ENCODE data around the gene SFTPA1. TPM values are rescaled to one million over a fixed set of nuclear protein-coding genes. Genes with fewer than 3 reads are reported as not detected.

SFTPA1 gene
- total and polyA plus RNA-seq, 9 of the 15 experiments (the other 6 are each of a cell fraction or from before 2014, with no cell fraction given) = 0.04 to 3.5 (median 0.08) TPM; not detected in 5

- no peaks in the 10 kb centered on the region for H3K9me1 ChIP-seq (ENCODE audit: control insufficient read depth, insufficient read depth, low read length)
- H2AFZ ChIP-seq (ENCODE audit: low read depth, low read length) = no peak overlapping the region
- intact Hi-C loops (cut with micrococcal nuclease) = no loop called here
- H3K9me3 ChIP-seq (replicated peaks; ENCODE audit: control insufficient read depth, insufficient read depth, low read depth, low read length) = 0 out of 2 replicates have a peak, but pooled peaks cover 2% of the 10 kb centered on the region
- H3K36me3 ChIP-seq (ENCODE audit: control insufficient read depth, insufficient read depth, low read length) = no peaks in the 10 kb centered on the region
- no peak for FAIRE-seq
- no peak overlapping the region for H3K9ac ChIP-seq (ENCODE audit: insufficient read depth in 1 of 2, low read depth in 2 of 2, low read length in 2 of 2)
- H3K4me1 ChIP-seq (replicated peaks in 1 of 2; ENCODE audit: control insufficient read depth in 2 of 2, insufficient read depth in 2 of 2, low read length in 2 of 2) = no peaks in the 10 kb centered on the region
- ATAC-seq = no peak
- in situ Hi-C loops (cut with MboI) = no loop called here
- TF ChIP-seq SMARCE1 (IDR thresholded peaks at IDR 0.05) = no peak
- WGBS (ENCODE audit: insufficient coverage, low coverage, missing lambda C conversion rate) = 3% methylated on average over 2 of the region's 2 CpGs
- ChIA-PET POLR2A (no interaction called here), CTCF (ENCODE audit: low intra/inter-chr PET ratio) (no interaction called here)
- BruUV-seq (replicated peaks) = no TSS peak
- DNase-seq (ENCODE audit: extremely low read depth in 1 of 4, low spot score in 3 of 4) = no peak
- no peaks in the 10 kb centered on the region for H4K20me1 ChIP-seq (replicated peaks; ENCODE audit: control insufficient read depth, insufficient read depth, low read length)
- H3K79me2 ChIP-seq (ENCODE audit: control insufficient read depth, insufficient read depth, low read length) = no peaks in the 10 kb centered on the region
- no peak overlapping the region for H3K4me2 ChIP-seq (ENCODE audit: insufficient read depth, low read length)
- H3K4me3 ChIP-seq = no peak overlapping the region
- no peak overlapping the region for H3K27ac ChIP-seq (ENCODE audit: extremely low read depth, low read depth, low read length)
- H3K27me3 ChIP-seq (ENCODE audit: control insufficient read depth in 2 of 2, insufficient read depth in 2 of 2, low read length in 2 of 2) = no peaks in the 10 kb centered on the region; a peak in 1 of 5 replicates
Observed at GRCh38 chr10:79602953-79603352, 7.8 kb upstream of the SFTPA1 start.

GRCh38 chr10:79604294-79604693 is 6.4 kb upstream of the SFTPA1 start:
- ChIA-PET POLR2A (no interaction called here), CTCF (ENCODE audit: low intra/inter-chr PET ratio) (no interaction called here)
- Histone ChIP-seq H2AFZ (ENCODE audit: low read depth, low read length) (no peak overlapping the region), H3K27ac (ENCODE audit: extremely low read depth, low read depth, low read length) (no peak overlapping the region), H3K27me3 (ENCODE audit: control insufficient read depth in 2 of 2, insufficient read depth in 2 of 2, low read length in 2 of 2) (peaks cover 0 to 5% of the 10 kb centered on the region in 2 experiments; a peak in 3 of 5 replicates), H3K9me1 (ENCODE audit: control insufficient read depth, insufficient read depth, low read length) (no peaks in the 10 kb centered on the region), H3K4me1 (replicated peaks in 1 of 2; ENCODE audit: control insufficient read depth in 2 of 2, insufficient read depth in 2 of 2, low read length in 2 of 2) (no peaks in the 10 kb centered on the region), H3K9me3 (replicated peaks; ENCODE audit: control insufficient read depth, insufficient read depth, low read depth, low read length) (no peaks in the 10 kb centered on the region), H3K36me3 (ENCODE audit: control insufficient read depth, insufficient read depth, low read length) (no peaks in the 10 kb centered on the region), H3K4me2 (ENCODE audit: insufficient read depth, low read length) (no peak overlapping the region), H3K79me2 (ENCODE audit: control insufficient read depth, insufficient read depth, low read length) (no peaks in the 10 kb centered on the region), H4K20me1 (replicated peaks; ENCODE audit: control insufficient read depth, insufficient read depth, low read length) (no peaks in the 10 kb centered on the region), H3K9ac (ENCODE audit: insufficient read depth in 1 of 2, low read depth in 2 of 2, low read length in 2 of 2) (no peak overlapping the region), H3K4me3 (no peak overlapping the region)
- in situ Hi-C loops (cut with MboI) = no loop called here
- ATAC-seq (no peak), FAIRE-seq (no peak), DNase-seq (ENCODE audit: extremely low read depth in 1 of 4, low spot score in 3 of 4) (no peak)
- WGBS (ENCODE audit: insufficient coverage, low coverage, missing lambda C conversion rate) = 0% methylated on average over 1 of the region's 1 CpG
- no TSS peak for BruUV-seq (replicated peaks)
- intact Hi-C loops (cut with micrococcal nuclease) = no loop called here
- TF ChIP-seq ZKSCAN1 (IDR thresholded peaks at IDR 0.05; ENCODE audit: low read depth, low read length) = no peak
- no peak for TF ChIP-seq PHB (CRISPR knock-in tag; IDR thresholded peaks at IDR 0.05)
- TF ChIP-seq NFE2 (IDR thresholded peaks at IDR 0.05; ENCODE audit: low read depth) = no peak
- TF ChIP-seq POLR2H (tag; IDR thresholded peaks at IDR 0.05; ENCODE audit: low read depth) = no peak
- no peak for TF ChIP-seq DMBX1 (CRISPR knock-in tag; IDR thresholded peaks at IDR 0.05; ENCODE audit: borderline replicate concordance)
- TF ChIP-seq KLF16 (IDR thresholded peaks at IDR 0.05) = no peak
- no peak for TF ChIP-seq BRF2 (IDR thresholded peaks at IDR 0.05; ENCODE audit: borderline replicate concordance, insufficient read depth, insufficient read length)
- no peak for TF ChIP-seq FOXA1 (IDR thresholded peaks at IDR 0.05; ENCODE audit: borderline replicate concordance)
- TF ChIP-seq DPF2 (IDR thresholded peaks at IDR 0.05) = no peak
- no peak for TF ChIP-seq MTF1 (CRISPR knock-in tag; IDR thresholded peaks at IDR 0.05; ENCODE audit: borderline replicate concordance)
- TF ChIP-seq ZBTB9 (CRISPR knock-in tag; IDR thresholded peaks at IDR 0.05) = no peak
- TF ChIP-seq HNRNPUL1 (IDR thresholded peaks at IDR 0.05; ENCODE audit: low read length) = no peak
- no peak for TF ChIP-seq ZNF384 (IDR thresholded peaks at IDR 0.05; ENCODE audit: low read depth, low read length)
- no peak for TF ChIP-seq PTRF (tag; IDR thresholded peaks at IDR 0.05)
- no peak for TF ChIP-seq STAG1 (CRISPR knock-in tag; IDR thresholded peaks at IDR 0.05; ENCODE audit: borderline replicate concordance)

All from K562 (cell line).